ENCODE results near the gene C3orf18. TPM values are rescaled to one million over a fixed set of nuclear protein-coding genes. Genes with fewer than 3 reads are reported as not detected.

The C3orf18 gene
- total and polyA plus RNA-seq, 9 of the 15 experiments (the other 6 are each of a cell fraction or from before 2014, with no cell fraction given), result 0.01 to 2.3 (median 0.94) TPM

DNA sequence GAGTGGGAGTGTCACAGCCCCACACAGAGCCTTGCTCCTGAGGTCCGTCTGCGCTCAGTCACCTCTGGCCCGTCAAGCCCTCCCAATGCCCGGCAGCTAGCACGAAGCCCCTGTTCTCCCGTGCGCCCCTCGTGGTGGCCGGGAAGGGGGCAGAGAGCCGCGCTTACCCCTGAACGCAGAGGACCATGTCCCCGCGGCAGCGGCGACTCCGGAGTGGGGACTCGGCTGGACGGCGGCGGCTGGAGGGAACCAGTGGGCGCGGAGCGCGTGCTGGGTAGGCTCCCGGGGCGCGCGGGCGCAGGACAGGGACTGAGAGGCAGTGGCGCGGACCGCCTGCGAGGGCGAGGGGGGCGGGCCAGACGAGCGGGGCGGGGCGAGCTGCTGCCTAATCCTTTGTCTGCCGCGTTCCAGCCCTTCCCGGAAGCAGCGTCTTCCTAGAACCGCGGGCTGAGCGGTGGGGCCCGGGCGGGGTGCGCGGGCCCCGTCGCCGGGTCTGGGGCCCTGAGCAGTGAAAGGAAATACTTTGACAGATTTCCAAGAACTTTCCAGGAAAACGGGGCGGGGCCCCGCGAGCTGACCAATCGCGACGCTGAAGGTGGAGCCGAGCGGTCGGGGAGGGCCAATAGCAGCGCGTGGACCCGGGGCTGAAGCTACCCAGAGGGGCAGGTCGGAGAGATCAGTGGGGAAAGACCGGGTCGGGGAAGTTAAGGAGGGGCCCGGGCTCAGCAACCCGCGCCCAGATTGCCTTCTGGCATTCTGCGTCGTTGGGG is 44.1 kb upstream of the C3orf18 start, which contains the start of gene CISH (continued):
- TF ChIP-seq HDAC1 (IDR thresholded peaks at IDR 0.05), result peak in 1 of 2 experiments; percentile 80; a peak in 2 of 4 replicates
- TF ChIP-seq NUFIP1 (IDR thresholded peaks at IDR 0.05; ENCODE audit: partially characterized antibody), result no peak
- TF ChIP-seq, protein P1, sequence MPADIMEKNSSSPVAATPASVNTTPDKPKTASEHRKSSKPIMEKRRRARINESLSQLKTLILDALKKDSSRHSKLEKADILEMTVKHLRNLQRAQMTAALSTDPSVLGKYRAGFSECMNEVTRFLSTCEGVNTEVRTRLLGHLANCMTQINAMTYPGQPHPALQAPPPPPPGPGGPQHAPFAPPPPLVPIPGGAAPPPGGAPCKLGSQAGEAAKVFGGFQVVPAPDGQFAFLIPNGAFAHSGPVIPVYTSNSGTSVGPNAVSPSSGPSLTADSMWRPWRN (IDR thresholded peaks at IDR 0.05; ENCODE audit: low read depth), result peak; percentile 73
- TF ChIP-seq, protein P2, sequence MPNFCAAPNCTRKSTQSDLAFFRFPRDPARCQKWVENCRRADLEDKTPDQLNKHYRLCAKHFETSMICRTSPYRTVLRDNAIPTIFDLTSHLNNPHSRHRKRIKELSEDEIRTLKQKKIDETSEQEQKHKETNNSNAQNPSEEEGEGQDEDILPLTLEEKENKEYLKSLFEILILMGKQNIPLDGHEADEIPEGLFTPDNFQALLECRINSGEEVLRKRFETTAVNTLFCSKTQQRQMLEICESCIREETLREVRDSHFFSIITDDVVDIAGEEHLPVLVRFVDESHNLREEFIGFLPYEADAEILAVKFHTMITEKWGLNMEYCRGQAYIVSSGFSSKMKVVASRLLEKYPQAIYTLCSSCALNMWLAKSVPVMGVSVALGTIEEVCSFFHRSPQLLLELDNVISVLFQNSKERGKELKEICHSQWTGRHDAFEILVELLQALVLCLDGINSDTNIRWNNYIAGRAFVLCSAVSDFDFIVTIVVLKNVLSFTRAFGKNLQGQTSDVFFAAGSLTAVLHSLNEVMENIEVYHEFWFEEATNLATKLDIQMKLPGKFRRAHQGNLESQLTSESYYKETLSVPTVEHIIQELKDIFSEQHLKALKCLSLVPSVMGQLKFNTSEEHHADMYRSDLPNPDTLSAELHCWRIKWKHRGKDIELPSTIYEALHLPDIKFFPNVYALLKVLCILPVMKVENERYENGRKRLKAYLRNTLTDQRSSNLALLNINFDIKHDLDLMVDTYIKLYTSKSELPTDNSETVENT (CRISPR knock-in tag; IDR thresholded peaks at IDR 0.05), result no peak
- TF ChIP-seq RBM14 (IDR thresholded peaks at IDR 0.05; ENCODE audit: borderline replicate concordance, insufficient read depth, low read depth, low read length), result no peak
- TF ChIP-seq, protein P3, sequence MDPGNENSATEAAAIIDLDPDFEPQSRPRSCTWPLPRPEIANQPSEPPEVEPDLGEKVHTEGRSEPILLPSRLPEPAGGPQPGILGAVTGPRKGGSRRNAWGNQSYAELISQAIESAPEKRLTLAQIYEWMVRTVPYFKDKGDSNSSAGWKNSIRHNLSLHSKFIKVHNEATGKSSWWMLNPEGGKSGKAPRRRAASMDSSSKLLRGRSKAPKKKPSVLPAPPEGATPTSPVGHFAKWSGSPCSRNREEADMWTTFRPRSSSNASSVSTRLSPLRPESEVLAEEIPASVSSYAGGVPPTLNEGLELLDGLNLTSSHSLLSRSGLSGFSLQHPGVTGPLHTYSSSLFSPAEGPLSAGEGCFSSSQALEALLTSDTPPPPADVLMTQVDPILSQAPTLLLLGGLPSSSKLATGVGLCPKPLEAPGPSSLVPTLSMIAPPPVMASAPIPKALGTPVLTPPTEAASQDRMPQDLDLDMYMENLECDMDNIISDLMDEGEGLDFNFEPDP (CRISPR knock-in tag; IDR thresholded peaks at IDR 0.05), result no peak
- peak; percentile 14; the same call in 1 of the 2 replicates for TF ChIP-seq MTA2 (IDR thresholded peaks at IDR 0.05; ENCODE audit: low read depth)
- TF ChIP-seq SNIP1 (IDR thresholded peaks at IDR 0.05; ENCODE audit: low read depth), result no peak
- TF ChIP-seq, protein P4, sequence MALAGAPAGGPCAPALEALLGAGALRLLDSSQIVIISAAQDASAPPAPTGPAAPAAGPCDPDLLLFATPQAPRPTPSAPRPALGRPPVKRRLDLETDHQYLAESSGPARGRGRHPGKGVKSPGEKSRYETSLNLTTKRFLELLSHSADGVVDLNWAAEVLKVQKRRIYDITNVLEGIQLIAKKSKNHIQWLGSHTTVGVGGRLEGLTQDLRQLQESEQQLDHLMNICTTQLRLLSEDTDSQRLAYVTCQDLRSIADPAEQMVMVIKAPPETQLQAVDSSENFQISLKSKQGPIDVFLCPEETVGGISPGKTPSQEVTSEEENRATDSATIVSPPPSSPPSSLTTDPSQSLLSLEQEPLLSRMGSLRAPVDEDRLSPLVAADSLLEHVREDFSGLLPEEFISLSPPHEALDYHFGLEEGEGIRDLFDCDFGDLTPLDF (CRISPR knock-in tag; IDR thresholded peaks at IDR 0.05), result no peak; the same call in 1 of the 2 replicates
- TF ChIP-seq, protein P5, sequence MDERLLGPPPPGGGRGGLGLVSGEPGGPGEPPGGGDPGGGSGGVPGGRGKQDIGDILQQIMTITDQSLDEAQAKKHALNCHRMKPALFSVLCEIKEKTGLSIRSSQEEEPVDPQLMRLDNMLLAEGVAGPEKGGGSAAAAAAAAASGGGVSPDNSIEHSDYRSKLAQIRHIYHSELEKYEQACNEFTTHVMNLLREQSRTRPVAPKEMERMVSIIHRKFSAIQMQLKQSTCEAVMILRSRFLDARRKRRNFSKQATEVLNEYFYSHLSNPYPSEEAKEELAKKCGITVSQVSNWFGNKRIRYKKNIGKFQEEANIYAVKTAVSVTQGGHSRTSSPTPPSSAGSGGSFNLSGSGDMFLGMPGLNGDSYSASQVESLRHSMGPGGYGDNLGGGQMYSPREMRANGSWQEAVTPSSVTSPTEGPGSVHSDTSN (CRISPR knock-in tag; IDR thresholded peaks at IDR 0.05; ENCODE audit: low read depth), result no peak
- TF ChIP-seq, protein P5 (tag; conservative IDR thresholded peaks at IDR 0.05; ENCODE audit: low read depth), result peak; percentile 62; the same call in 1 of the 2 replicates
- TF ChIP-seq, protein P6, sequence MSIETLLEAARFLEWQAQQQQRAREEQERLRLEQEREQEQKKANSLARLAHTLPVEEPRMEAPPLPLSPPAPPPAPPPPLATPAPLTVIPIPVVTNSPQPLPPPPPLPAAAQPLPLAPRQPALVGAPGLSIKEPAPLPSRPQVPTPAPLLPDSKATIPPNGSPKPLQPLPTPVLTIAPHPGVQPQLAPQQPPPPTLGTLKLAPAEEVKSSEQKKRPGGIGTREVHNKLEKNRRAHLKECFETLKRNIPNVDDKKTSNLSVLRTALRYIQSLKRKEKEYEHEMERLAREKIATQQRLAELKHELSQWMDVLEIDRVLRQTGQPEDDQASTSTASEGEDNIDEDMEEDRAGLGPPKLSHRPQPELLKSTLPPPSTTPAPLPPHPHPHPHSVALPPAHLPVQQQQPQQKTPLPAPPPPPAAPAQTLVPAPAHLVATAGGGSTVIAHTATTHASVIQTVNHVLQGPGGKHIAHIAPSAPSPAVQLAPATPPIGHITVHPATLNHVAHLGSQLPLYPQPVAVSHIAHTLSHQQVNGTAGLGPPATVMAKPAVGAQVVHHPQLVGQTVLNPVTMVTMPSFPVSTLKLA (conservative IDR thresholded peaks at IDR 0.05), result peak in 1 of 2 experiments; percentile 95; a peak in 1 of 4 replicates
- TF ChIP-seq KDM4B (IDR thresholded peaks at IDR 0.05; ENCODE audit: borderline replicate concordance in 2 of 2, low read depth in 1 of 2), result no peak
- no peak for TF ChIP-seq ZNF444 (CRISPR knock-in tag; IDR thresholded peaks at IDR 0.05)
- TF ChIP-seq E2F3 (CRISPR knock-in tag; IDR thresholded peaks at IDR 0.05), result peak; percentile 73; the same call in 1 of the 2 replicates
- no peak for TF ChIP-seq SAFB2 (IDR thresholded peaks at IDR 0.05; ENCODE audit: borderline replicate concordance, low read depth, low read length, severe bottlenecking)
